Measurements from ENCODE around the gene KIF21B. TPM values are rescaled to one million over a fixed set of nuclear protein-coding genes. Genes with fewer than 3 reads are reported as not detected.

The KIF21B gene
- total and polyA plus RNA-seq, 9 of the 15 experiments (the other 6 are each of a cell fraction or from before 2014, with no cell fraction given) = 0.46 to 13.4 (median 5.9) TPM

- no peak overlapping the region for H3K27ac ChIP-seq (ENCODE audit: extremely low read depth, low read depth, low read length)
- WGBS (ENCODE audit: insufficient coverage, low coverage, missing lambda C conversion rate) = 0% methylated on average over 6 of the region's 6 CpGs
- BruUV-seq (replicated peaks) = no TSS peak
- no peaks in the 10 kb centered on the region for H3K36me3 ChIP-seq (ENCODE audit: control insufficient read depth, insufficient read depth, low read length)
- H4K20me1 ChIP-seq (replicated peaks; ENCODE audit: control insufficient read depth, insufficient read depth, low read length) = peaks cover 18% of the 10 kb centered on the region
- in situ Hi-C loops (cut with MboI) (no loop called here), intact Hi-C loops (cut with micrococcal nuclease) (no loop called here)
- TF ChIP-seq EGR1 (conservative IDR thresholded peaks at IDR 0.05) (no peak), NR2C1 (IDR thresholded peaks at IDR 0.05) (no peak), NR2C1 (tag; IDR thresholded peaks at IDR 0.05) (no peak), MLLT1 (IDR thresholded peaks at IDR 0.05) (no peak), MEF2D (tag; conservative IDR thresholded peaks at IDR 0.05; ENCODE audit: low read depth) (no peak), PCBP2 (IDR thresholded peaks at IDR 0.05; ENCODE audit: low read depth, low read length, poor library complexity, severe bottlenecking) (no peak), TCF3 (CRISPR knock-in tag; IDR thresholded peaks at IDR 0.05) (no peak), NFYB (IDR thresholded peaks at IDR 0.05; ENCODE audit: extremely low read depth, insufficient read length) (no peak), RBM34 (IDR thresholded peaks at IDR 0.05; ENCODE audit: borderline replicate concordance, insufficient read depth, low read length) (no peak), NCOA4 (IDR thresholded peaks at IDR 0.05; ENCODE audit: partially characterized antibody) (no peak), SIN3B (IDR thresholded peaks at IDR 0.05; ENCODE audit: low read depth) (no peak), SPI1 (IDR thresholded peaks at IDR 0.05; ENCODE audit: borderline replicate concordance, low read depth, low read length) (no peak), NKRF (IDR thresholded peaks at IDR 0.05; ENCODE audit: borderline replicate concordance) (no peak)
- H3K9me1 ChIP-seq (ENCODE audit: control insufficient read depth, insufficient read depth, low read length) = no peaks in the 10 kb centered on the region
- DNase-seq (ENCODE audit: extremely low read depth in 1 of 4, low spot score in 3 of 4) = no peak
- no peaks in the 10 kb centered on the region for H3K4me1 ChIP-seq (replicated peaks in 1 of 2; ENCODE audit: control insufficient read depth in 2 of 2, insufficient read depth in 2 of 2, low read length in 2 of 2)
- FAIRE-seq = no peak
- no peaks in the 10 kb centered on the region for H3K9me3 ChIP-seq (replicated peaks; ENCODE audit: control insufficient read depth, insufficient read depth, low read depth, low read length)
- no peak overlapping the region for H3K4me3 ChIP-seq
- peaks cover 79 to 88% of the 10 kb centered on the region in 2 experiments for H3K27me3 ChIP-seq (ENCODE audit: control insufficient read depth in 2 of 2, insufficient read depth in 2 of 2, low read length in 2 of 2)
- H3K4me2 ChIP-seq (ENCODE audit: insufficient read depth, low read length) = no peak overlapping the region
- no peak overlapping the region for H3K9ac ChIP-seq (ENCODE audit: insufficient read depth in 1 of 2, low read depth in 2 of 2, low read length in 2 of 2)
- no peak for ATAC-seq
- H3K79me2 ChIP-seq (ENCODE audit: control insufficient read depth, insufficient read depth, low read length) = no peaks in the 10 kb centered on the region
- H2AFZ ChIP-seq (ENCODE audit: low read depth, low read length) = no peak overlapping the region
- ChIA-PET CTCF (ENCODE audit: low intra/inter-chr PET ratio) (no interaction called here), POLR2A (interaction anchor here (0.6 to 2.6 kb wide), 4 partner anchors 9 to 327 kb away, joined by 3 to 6 read pairs (median 4); partner anchors contain the start of gene LAD1)
These were observed 49.4 kb upstream of the KIF21B start for GRCh38 chr1:201072922-201073321.
